SK-N-SH treated with all-trans-retinoic acid at 6 μM for 48 hours (cell line): ENCODE measurements around the gene FAM184B.

Experiments
- ATAC-seq: fragments of 200-7000 bp; cut with Tn5 transposase; 3 replicates; pipeline ENCODE4 v1.9.1; 2020; ENCODE audit warnings: mild to moderate bottlenecking, moderate library complexity
- ARNTL ChIP-seq: fragments of 450-650 bp; formaldehyde crosslinking; IDR thresholded peaks from 2 replicates; pipeline ENCODE4 v1.5.0; 2020; ENCODE audit warnings: low read depth, mild to moderate bottlenecking, moderate library complexity, borderline replicate concordance
- BACH2 ChIP-seq: fragments of 250-450 bp; sonication (Bioruptor Pico); IDR thresholded peaks from 2 replicates; pipeline ENCODE4 v1.9.0; 2021; ENCODE audit warnings: mild to moderate bottlenecking, borderline replicate concordance
- ESRRG ChIP-seq: fragments of 250-450 bp; sonication (Bioruptor Pico); IDR thresholded peaks from 2 replicates; pipeline ENCODE4 v1.6.1; 2021; ENCODE audit warnings: mild to moderate bottlenecking
- GLIS3 ChIP-seq: fragments of 250-450 bp; sonication (Bioruptor Pico); IDR thresholded peaks from 2 replicates; pipeline ENCODE4 v1.5.0; 2020; ENCODE audit warnings: mild to moderate bottlenecking, moderate library complexity
- ISL1 ChIP-seq: fragments of 250-450 bp; sonication (Bioruptor Pico); IDR thresholded peaks from 2 replicates; pipeline ENCODE4 v2.1.2; 2022; ENCODE audit warnings: mild to moderate bottlenecking, moderate library complexity
- OSR1 ChIP-seq: fragments of 250-450 bp; sonication (Bioruptor Pico); IDR thresholded peaks from 2 replicates; pipeline ENCODE4 v1.8.0; 2022; ENCODE audit warnings: moderate library complexity, mild to moderate bottlenecking, inconsistent platforms
- PPARA ChIP-seq: fragments of 250-450 bp; sonication (Bioruptor Pico); IDR thresholded peaks from 2 replicates; pipeline ENCODE4 v1.5.0; 2020; ENCODE audit warnings: mild to moderate bottlenecking, borderline replicate concordance
- SNAI2 ChIP-seq: fragments of 250-450 bp; sonication (Bioruptor Pico); IDR thresholded peaks from 2 replicates; pipeline ENCODE4 v1.5.0; 2020; ENCODE audit warnings: mild to moderate bottlenecking, moderate library complexity
- TCF4 ChIP-seq: fragments of 250-450 bp; sonication (Bioruptor Pico); IDR thresholded peaks from 2 replicates; pipeline ENCODE4 v1.8.0; 2021; ENCODE audit warnings: mild to moderate bottlenecking, moderate library complexity, borderline replicate concordance
- ZC3H10 ChIP-seq: fragments of 250-450 bp; sonication (Bioruptor Pico); IDR thresholded peaks from 2 replicates; pipeline ENCODE4 v1.5.1; 2021; ENCODE audit warnings: mild to moderate bottlenecking, moderate library complexity
- ZFP3 ChIP-seq: fragments of 250-450 bp; sonication (Bioruptor Pico); IDR thresholded peaks from 2 replicates; pipeline ENCODE4 v1.5.0; 2020; ENCODE audit warnings: mild to moderate bottlenecking, moderate library complexity
- ZFP30 ChIP-seq: fragments of 450-650 bp; formaldehyde crosslinking; IDR thresholded peaks from 2 replicates; pipeline ENCODE4 v1.5.0; 2022; ENCODE audit warnings: mild to moderate bottlenecking, moderate library complexity
- ZNF565 ChIP-seq: fragments of 450-650 bp; formaldehyde crosslinking; conservative IDR thresholded peaks from 2 replicates; pipeline ENCODE4 v1.5.0; 2020; ENCODE audit warnings: low read depth, mild to moderate bottlenecking, moderate library complexity
- ZNF70 ChIP-seq: fragments of 450-650 bp; formaldehyde crosslinking; IDR thresholded peaks from 2 replicates; pipeline ENCODE4 v1.5.0; 2020; ENCODE audit warnings: mild to moderate bottlenecking, moderate library complexity
- ZNF8 ChIP-seq: fragments of 450-650 bp; formaldehyde crosslinking; IDR thresholded peaks from 2 replicates; pipeline ENCODE4 v1.5.0; 2020; ENCODE audit warnings: mild to moderate bottlenecking, moderate library complexity
- TF ChIP-seq, protein P1 (sequence below): fragments of 250-450 bp; sonication (Bioruptor Pico); IDR thresholded peaks from 2 replicates; pipeline ENCODE4 v1.5.1; 2020; ENCODE audit warnings: low read depth, mild to moderate bottlenecking, moderate library complexity
- TF ChIP-seq, protein P2 (sequence below): fragments of 250-450 bp; sonication (Bioruptor Pico); IDR thresholded peaks from 2 replicates; pipeline ENCODE4 v1.8.0; 2021; ENCODE audit warnings: low read depth, mild to moderate bottlenecking, moderate library complexity, borderline replicate concordance
- TF ChIP-seq, protein P3 (sequence below): fragments of 250-450 bp; sonication (Bioruptor Pico); IDR thresholded peaks from 2 replicates; pipeline ENCODE4 v1.5.0; 2020; ENCODE audit warnings: mild to moderate bottlenecking, moderate library complexity
- TF ChIP-seq, protein P4 (sequence below): fragments of 250-450 bp; sonication (Bioruptor Pico); IDR thresholded peaks from 2 replicates; pipeline ENCODE4 v1.8.0; 2020; ENCODE audit warnings: mild to moderate bottlenecking, moderate library complexity, borderline replicate concordance

The FAM184B gene

DNA sequence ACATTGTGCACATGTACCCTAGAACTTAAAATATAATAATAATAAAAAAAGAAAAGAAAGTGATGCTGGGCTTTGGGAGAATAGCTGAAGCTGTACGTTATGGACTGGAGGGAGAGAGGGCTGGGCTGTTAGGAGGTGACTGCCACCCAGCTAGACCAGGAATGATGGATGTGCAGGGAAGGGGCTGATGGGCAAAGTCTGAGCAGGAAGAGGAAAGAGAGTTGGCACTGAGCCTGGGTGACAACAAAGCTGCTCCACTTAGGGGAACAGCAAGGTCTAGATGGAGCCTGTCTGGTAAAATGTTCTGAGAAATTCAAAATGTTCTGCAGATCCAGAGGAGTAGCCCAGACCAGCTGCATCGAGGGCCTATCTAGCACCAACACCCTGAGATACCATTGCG lies 134.7 kb downstream of the FAM184B start:
- TF ChIP-seq ESRRG (CRISPR knock-in tag) (no peak), ARNTL (CRISPR knock-in tag) (no peak), ZNF8 (no peak), OSR1 (CRISPR knock-in tag) (no peak), ZNF70 (CRISPR knock-in tag) (no peak)
- no peak for ATAC-seq

DNA sequence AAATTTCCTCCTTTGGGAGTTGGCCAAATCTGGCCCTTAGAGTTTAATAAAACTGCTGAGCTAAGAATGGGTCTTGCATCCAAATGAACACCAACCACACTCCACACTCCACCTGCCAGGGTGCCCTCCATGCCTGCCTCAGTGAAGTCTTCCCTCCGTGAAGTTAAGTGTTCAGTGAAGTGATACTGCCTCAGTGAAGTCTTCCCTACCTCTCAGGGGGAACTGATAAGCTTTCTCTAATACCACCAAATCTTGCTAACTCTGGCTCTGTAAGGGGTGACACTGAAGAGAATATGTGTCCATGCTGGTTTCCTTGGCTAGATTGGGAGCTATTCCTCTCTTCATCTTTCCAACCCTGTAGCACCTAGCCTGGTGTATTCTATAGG lies 139.0 kb downstream of the FAM184B start:
- ATAC-seq = no peak
- TF ChIP-seq ZFP3 (no peak), TCF4 (CRISPR knock-in tag) (no peak), SNAI2 (no peak), ZNF565 (CRISPR knock-in tag) (no peak), ZNF70 (CRISPR knock-in tag) (no peak), GLIS3 (CRISPR knock-in tag) (no peak), PPARA (no peak), ISL1 (CRISPR knock-in tag) (no peak), ESRRG (CRISPR knock-in tag) (no peak), BACH2 (CRISPR knock-in tag) (no peak), ZNF8 (no peak)
- TF ChIP-seq, protein P1, sequence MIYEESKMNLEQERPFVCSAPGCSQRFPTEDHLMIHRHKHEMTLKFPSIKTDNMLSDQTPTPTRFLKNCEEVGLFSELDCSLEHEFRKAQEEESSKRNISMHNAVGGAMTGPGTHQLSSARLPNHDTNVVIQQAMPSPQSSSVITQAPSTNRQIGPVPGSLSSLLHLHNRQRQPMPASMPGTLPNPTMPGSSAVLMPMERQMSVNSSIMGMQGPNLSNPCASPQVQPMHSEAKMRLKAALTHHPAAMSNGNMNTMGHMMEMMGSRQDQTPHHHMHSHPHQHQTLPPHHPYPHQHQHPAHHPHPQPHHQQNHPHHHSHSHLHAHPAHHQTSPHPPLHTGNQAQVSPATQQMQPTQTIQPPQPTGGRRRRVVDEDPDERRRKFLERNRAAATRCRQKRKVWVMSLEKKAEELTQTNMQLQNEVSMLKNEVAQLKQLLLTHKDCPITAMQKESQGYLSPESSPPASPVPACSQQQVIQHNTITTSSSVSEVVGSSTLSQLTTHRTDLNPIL (CRISPR knock-in tag) = no peak
- TF ChIP-seq, protein P2, sequence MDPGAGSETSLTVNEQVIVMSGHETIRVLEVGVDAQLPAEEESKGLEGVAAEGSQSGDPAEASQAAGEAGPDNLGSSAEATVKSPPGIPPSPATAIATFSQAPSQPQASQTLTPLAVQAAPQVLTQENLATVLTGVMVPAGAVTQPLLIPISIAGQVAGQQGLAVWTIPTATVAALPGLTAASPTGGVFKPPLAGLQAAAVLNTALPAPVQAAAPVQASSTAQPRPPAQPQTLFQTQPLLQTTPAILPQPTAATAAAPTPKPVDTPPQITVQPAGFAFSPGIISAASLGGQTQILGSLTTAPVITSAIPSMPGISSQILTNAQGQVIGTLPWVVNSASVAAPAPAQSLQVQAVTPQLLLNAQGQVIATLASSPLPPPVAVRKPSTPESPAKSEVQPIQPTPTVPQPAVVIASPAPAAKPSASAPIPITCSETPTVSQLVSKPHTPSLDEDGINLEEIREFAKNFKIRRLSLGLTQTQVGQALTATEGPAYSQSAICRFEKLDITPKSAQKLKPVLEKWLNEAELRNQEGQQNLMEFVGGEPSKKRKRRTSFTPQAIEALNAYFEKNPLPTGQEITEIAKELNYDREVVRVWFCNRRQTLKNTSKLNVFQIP (CRISPR knock-in tag) = no peak
- TF ChIP-seq, protein P3, sequence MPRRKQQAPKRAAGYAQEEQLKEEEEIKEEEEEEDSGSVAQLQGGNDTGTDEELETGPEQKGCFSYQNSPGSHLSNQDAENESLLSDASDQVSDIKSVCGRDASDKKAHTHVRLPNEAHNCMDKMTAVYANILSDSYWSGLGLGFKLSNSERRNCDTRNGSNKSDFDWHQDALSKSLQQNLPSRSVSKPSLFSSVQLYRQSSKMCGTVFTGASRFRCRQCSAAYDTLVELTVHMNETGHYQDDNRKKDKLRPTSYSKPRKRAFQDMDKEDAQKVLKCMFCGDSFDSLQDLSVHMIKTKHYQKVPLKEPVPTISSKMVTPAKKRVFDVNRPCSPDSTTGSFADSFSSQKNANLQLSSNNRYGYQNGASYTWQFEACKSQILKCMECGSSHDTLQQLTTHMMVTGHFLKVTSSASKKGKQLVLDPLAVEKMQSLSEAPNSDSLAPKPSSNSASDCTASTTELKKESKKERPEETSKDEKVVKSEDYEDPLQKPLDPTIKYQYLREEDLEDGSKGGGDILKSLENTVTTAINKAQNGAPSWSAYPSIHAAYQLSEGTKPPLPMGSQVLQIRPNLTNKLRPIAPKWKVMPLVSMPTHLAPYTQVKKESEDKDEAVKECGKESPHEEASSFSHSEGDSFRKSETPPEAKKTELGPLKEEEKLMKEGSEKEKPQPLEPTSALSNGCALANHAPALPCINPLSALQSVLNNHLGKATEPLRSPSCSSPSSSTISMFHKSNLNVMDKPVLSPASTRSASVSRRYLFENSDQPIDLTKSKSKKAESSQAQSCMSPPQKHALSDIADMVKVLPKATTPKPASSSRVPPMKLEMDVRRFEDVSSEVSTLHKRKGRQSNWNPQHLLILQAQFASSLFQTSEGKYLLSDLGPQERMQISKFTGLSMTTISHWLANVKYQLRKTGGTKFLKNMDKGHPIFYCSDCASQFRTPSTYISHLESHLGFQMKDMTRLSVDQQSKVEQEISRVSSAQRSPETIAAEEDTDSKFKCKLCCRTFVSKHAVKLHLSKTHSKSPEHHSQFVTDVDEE (CRISPR knock-in tag) = no peak
- TF ChIP-seq, protein P4, sequence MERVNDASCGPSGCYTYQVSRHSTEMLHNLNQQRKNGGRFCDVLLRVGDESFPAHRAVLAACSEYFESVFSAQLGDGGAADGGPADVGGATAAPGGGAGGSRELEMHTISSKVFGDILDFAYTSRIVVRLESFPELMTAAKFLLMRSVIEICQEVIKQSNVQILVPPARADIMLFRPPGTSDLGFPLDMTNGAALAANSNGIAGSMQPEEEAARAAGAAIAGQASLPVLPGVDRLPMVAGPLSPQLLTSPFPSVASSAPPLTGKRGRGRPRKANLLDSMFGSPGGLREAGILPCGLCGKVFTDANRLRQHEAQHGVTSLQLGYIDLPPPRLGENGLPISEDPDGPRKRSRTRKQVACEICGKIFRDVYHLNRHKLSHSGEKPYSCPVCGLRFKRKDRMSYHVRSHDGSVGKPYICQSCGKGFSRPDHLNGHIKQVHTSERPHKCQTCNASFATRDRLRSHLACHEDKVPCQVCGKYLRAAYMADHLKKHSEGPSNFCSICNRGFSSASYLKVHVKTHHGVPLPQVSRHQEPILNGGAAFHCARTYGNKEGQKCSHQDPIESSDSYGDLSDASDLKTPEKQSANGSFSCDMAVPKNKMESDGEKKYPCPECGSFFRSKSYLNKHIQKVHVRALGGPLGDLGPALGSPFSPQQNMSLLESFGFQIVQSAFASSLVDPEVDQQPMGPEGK (CRISPR knock-in tag) = no peak

DNA sequence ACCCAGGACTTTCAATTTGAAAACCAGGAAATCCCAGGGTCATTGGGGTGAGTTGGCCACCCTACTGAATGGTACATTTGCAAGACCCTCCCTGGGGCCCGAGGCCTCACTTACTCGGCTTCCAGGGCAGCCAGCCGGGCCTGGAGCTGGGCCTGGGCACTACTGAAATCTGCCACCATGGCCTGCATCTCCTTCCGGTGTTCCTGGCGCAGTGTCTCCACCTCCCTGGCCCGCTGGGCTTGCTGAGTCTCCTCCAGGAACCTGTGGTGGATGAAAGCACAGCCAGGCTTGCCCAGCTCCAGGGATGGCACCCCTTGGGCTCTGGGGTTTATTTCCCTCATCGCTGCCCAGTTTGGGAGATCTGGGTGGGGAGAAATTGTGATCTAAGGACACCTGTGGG lies 142.3 kb downstream of the FAM184B start:
- TF ChIP-seq ZC3H10 (no peak), PPARA (no peak), GLIS3 (CRISPR knock-in tag) (no peak), SNAI2 (no peak), TCF4 (CRISPR knock-in tag) (no peak), BACH2 (CRISPR knock-in tag) (no peak), ESRRG (CRISPR knock-in tag) (no peak)
- ATAC-seq = no peak

DNA sequence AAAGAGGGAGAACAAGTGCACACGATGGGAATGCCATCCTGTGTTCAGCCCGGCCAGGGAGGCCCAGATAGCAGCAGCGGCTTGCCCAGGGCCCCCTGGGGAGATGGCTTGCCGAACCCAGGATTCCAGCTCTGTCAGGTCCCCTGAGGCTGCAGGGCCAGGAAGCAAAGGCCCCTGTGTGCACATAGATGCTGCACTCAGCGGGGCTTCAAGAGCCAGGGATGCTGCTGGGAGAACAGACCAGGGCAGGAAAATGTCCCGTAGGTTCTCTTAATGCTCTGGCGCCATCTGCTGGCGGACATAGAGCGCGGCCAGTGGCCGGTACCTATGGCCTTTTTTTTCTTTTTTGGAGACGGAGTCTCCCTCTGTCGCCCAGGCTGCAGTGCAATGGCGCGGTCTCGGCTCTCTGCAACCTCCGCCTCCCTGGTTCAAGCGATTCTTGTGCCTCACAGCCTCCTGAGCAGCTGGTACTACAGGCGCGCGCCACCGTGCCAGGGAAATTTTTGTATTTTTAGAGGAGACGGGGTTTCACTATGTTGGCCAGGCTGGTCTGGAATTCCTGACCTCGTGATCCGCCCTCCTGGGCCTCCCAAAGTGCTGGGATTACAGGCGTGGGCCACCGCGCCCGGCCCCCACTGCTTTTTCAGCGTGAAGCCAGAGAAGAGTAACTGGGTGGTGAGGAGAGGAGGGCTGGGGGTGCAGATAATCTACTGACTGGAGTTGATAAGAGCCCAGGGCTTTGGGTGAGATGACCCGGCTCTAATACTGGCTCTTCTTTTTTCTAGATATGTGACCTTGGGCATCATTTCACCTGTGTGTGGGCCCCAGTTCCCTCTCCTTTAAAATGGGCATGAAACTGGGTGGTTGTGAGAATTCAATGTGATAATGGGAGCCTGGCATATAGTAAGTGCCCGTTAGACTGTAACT lies 144.5 kb downstream of the FAM184B start:
- ATAC-seq = peak; percentile 97
- TF ChIP-seq ZC3H10 (no peak), ZNF565 (CRISPR knock-in tag) (no peak), ZNF70 (CRISPR knock-in tag) (no peak), ISL1 (CRISPR knock-in tag) (no peak), ZFP30 (CRISPR knock-in tag) (no peak), PPARA (no peak), ESRRG (CRISPR knock-in tag) (no peak), GLIS3 (CRISPR knock-in tag) (no peak)
- TF ChIP-seq, protein P4 (CRISPR knock-in tag) = no peak
- TF ChIP-seq, protein P2 (CRISPR knock-in tag) = no peak
